ENCODE results near the gene FBXO44.

Gene FBXO44

DNA sequence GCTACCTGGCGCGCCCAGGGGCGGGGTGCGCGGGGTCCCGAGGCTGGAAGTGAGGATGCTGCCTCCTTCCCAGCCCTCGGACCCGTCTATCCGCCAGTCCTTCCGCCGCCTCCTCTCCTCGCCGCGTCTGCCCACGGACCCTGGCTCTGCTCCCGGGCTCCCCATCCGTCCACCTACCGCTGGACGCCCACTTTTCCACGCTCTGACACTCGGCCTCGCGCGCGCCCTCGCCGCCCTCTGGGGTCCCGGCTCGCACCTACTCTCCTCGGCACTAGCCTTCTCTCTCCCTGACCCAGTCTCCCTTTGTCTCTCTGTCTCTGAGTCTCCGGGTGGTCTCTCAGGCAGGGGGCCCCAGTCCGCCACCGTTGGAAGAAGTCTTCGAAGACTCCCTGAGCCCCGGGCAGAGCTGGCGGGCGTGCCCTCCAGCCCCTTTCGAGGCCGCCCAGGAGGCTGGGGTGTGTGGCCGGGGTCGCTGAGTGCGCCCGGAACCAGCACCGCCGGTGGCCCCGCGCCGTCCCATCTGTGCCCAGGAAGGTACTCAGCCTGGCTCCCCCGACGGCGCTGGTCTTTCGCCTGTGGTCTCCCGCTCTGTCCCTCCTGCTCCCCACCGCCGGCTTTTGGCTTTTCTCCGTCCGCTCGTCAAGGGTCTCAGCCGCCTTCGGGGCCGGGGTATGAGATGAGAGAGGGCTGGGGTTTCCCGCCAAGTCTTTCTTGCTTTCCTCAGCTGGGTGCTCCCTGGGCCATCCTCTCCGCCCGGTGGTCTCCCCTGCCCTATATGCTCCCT, 37.4 kb downstream of the FBXO44 start:
- no peak for DNase-seq

DNA sequence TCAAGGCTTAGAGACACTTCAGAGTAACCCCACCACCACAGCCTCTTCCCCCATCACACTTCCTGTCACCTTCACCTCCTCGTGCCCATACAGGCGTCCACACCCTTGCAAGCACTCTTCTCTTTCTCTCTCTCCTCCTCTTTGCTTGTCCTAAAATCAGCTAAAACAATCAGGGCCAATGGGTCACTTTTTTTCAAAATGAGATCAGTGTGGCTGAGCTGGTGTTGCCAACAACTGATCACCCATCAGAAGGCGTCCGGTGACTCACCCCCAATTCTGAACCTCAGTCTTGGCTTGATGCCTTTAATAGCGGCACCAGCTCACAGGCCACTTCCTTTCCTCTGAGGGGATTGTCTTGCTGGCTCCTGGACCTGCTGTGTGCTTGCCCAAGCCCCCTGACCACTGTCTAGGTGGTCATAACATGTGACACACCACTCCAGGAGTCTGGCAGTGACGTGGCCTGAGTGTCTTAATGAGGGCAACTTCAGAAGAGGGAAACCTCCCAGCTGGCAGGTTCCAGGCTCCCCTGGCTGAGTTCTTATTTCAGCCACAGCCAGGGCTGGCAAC, 38.4 kb downstream of the FBXO44 start:
- DNase-seq: peak; percentile 72

DNA sequence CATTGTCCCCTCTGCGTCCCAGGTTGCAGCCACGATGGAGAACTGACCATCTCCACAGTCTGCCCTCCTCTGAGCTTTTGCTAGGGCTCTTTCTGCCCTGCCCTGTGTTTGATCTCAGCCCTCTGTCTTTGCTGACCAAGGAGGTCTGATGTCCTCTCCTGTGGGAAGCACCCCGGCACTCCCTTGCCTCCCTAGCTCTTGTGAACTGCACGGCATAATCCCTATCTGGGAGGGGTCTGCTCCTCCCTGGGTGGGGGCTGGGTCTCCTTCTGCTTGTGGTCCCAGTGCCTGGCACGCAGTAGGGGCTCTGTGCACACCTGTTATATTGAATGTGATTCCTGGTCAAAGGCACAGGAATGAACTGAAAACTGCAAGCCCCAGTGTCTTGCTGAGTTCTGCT, 39.2 kb downstream of the FBXO44 start:
- DNase-seq: no peak

DNA sequence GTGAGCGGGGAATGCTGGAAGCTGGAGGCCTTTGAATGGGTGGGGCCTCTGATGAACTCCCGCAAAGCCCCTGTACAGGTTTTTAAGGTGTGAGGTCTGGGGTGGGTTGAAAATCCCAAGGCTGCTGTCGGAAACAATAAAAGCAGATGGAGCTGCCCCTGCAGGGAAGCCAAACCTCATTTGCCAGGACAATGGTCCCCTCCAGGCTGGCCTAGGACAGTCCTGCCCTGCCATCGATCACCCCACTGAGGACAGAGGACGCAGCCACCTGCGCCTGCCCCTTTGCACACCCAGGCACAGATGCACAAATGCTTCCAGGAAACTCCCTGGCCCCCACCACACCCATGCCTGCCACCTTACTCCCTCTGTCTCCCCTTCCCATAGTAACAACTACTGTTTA, 41.2 kb downstream of the FBXO44 start:
- DNase-seq: no peak

DNA sequence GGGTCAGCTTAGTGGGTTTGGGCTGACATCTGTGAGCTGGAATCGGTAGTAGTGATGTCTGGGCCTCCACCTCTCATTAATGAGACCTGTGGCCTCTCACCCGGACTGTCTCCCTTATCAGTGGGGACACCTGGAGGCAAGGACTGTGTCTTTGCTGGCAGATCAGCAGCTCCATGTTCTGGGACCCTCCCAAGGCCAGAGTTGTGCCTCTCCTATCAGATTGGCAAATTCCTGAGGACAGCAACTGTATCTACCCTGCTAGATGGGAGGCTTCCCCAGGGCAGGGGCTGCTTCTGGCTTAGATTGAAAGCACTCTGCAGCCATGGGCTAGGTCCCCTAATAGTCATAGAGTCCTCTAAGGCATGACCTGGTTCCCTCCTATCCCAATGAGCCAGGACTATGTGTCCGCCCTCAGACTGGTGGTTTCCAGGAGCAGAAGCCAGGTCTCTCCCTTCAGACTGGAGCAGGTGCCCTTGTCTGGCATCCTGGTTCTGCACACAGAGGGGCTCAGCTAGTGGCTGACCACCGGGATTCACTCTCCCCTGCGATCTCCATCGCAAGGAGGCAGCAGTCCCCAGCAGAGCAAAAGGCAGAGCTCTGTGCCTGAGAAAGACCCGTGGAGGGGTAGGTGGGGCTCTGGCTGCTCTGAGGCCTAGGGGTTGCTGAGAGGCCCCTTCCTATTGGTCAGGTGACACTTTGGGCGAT, 42.7 kb downstream of the FBXO44 start:
- DNase-seq: no peak

DNA sequence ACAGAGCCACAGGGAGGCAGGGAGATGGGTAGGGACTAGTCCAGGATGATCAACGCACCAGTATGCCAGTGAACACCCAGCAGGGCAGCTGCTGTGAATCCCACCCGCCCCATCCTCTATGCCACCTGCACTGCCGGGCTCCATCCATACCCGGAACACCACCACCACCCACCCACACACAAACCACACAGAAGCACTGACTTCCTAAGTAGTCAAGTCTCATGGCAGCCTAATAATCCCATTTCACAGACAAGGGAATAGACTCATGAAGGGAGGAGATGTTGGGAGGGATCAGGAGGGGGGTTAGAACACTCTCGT, 43.2 kb downstream of the FBXO44 start:
- no peak for DNase-seq

DNA sequence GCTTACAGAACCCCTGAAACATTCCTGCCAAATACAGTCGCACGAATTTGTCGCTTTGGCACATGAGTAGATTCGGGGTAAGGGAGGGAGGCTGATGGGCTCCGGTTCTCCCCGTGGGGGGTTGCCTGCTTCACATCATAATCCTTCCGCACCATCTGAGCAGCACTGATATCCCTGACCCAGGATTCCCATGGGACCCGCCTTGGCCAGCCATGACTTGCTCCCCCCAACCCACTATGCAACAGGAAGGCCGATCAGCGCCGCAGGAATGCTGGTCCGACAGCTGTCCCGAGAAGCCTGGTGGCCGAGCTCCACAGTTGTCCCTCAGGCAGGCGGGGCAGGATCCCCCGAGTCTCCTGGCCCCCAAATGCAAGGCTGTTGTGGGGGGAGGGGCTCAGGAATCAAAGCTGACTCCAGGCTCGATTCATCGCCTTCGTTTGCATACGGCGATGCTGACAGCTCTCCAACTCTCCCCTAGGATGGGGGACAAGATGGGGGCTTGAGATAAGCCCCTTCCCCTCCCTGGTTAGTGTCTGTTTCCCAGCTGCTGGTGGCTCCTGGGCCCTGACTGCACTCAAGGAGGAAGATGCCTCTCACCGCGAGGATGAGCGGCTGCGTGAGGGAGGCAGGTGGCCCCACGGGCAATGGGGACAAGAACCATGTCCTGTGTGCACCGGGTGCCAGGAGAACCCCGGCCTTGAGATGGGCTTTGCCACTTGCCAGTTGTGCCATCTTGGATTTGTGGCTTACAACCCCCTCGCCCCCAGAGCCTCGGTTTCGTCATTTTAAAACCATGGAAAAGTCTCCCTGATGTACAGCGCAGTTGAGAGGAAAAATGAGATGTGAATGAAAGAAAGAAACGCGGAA, 46.2 kb downstream of the FBXO44 start:
- DNase-seq: no peak

DNA sequence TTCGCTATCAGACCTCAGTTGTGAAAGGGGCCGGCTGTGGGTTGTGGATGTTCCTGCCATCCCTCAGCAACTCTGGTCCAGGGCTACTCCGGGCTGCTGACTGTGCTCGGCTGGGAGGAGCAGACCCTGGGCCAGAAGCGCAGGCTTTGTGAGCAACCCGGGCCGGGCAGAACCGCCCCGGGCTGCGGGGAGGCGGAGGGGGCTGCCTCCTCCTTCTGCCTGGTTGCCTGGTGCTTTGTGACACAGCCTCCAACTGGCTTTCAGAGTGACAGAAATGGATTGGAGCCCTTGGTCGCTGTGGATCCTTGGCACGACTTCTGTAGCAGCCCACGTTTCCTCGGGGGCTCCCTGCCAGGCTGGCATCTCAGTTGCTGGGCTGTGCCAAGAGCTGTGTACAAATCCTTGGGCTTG, 46.9 kb downstream of the FBXO44 start:
- no peak for DNase-seq

DNA sequence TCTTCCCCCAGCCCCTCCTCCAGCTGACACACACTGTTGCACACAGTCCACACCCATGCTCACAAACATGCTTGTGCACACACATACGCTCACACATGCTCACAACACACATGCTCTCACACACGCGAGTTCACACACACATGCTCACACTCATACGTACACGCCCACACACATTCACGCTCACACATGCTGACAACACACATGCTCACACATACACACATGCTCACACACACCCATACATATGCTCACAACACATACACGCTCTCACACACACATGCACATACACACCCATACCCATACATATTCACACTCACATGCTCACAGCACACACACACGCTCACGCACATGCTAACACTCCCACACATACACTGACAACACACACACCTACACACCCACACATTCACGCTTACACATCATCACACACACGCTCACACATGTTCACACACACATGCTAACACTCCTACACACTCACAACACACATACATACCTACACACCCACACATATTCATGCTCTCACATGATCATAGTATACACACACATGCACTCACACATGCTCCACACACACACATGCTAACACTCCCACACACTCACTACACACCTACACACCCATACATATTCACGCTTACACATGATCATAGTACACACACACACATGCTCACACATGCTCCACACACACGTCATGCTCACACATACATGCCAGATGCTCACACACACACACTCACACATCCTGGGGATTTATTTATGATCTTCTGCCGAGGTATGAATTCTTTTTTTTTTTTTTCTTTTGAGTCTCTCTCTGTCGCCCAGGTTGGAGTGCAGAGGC, 47.5 kb downstream of the FBXO44 start:
- no peak for DNase-seq

DNA sequence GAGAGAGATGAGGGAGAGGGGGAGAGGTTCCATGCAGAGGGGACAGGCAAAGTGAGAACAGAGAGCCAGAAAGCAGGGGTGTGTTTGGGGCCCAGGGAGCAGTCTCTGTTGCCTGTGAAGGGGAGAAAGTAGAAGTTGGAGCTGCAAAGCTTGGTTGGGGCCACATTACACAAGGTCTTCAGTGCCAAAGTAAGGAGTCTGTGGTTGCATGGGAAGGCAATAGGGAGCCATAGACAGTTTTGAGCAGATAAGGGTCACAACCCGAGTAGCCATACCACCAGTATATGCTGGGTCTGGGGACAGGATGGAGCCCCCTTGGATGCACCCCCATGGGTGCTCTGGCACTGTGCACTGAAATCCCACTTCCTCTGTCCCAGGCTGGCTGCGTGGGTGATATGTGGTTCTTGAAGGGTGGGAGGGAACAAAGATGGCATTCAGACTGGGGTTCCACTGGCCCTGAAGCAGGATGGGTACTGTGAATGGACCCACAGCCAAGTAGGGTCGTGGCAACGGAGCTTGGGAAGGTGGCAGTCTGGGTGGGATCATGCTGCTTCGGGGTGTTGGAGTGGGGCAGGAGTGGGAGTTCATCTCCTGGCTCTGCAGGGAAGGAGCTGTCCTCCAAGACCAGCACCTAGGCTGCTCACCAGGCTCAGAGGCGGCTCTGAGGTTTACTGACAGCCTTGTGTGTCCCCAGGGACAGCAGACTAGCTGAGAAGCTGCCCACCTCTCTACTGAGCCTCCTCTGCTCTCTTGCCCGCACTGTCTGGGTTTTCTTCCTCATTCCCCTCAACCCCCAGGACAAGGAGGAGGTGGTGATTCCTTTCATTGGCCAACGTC, 48.9 kb downstream of the FBXO44 start:
- DNase-seq: no peak

DNA sequence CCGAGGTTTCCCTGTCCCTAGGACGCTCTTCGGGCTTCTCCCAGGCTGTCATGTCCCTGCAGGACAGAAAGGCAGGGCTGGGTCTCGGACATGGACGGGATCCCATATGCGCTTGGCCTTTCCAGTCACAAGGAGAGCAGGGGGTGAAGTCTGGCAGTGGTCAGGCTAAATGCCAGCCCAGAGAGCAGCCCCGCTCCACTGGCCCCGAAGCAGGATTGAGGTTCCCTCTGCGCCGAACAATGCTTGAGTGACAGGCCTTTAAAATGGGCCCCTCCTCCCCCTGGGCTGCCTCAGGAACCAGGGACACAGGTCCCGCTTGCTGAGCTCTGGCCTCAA, 49.5 kb downstream of the FBXO44 start:
- DNase-seq: no peak

DNA sequence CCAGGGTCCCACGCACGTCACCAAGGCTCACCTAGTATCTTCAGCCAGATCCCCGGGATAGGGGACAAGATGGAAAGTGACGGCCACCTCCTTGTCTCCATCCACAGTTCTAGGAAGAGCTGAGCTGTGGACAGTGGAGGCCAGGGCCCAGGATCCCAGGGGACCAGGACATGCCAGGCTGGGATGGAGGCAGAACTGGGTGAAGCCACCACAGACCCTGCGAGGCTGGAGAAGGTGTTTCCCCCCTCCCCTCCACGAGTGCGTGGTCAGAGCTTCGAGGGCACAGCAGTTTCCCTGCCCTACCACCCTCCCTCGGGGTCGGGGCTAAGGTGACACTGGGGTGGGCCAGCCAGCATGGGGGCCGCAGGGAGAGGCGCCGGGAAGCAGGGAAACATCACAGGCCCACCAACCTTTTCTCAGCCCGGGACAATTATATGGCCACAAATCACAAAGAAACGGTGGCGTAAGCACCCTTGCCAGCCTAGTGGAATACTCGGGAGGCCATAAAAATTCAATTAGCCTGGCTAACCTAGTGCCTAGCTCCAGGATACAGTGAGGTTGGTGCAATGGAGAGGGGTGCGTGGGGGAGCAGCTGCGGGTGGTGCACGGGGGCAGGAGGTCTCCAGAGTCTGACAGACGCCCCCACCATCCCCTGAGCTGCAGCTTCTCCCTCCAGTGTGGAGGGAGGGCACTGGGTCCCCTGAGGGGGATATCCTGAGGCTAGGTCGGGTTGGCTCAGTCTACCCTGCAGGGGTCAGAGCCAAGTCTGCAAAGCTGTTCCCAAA, 50.2 kb downstream of the FBXO44 start:
- no peak for DNase-seq

DNA sequence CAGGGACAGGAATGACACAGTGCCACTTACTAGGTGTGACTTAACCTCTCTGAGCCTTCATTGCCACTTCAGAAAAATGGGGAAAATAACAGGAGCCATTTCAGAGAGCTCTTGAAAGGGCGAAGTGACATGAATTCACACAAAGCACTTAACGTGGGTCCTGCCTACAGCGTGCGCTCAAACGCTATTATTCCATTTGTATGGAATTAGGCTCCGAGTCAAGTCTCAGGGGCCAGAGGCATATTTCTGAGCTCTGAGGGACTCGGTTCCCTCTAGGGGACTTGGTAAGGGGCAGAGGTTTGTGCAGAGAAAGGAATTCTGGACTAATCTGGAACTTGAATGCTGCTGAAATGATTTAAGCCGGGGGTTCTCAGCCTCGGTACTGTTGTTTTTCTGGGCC, 50.9 kb downstream of the FBXO44 start:
- DNase-seq: no peak

DNA sequence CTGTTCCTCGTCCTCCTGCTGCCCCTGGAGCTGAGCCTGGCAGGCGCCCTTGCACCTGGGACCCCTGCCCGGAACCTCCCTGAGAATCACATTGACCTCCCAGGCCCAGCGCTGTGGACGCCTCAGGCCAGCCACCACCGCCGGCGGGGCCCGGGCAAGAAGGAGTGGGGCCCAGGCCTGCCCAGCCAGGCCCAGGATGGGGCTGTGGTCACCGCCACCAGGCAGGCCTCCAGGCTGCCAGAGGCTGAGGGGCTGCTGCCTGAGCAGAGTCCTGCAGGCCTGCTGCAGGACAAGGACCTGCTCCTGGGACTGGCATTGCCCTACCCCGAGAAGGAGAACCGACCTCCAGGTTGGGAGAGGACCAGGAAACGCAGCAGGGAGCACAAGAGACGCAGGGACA, 51.6 kb downstream of the FBXO44 start:
- no peak for DNase-seq

DNA sequence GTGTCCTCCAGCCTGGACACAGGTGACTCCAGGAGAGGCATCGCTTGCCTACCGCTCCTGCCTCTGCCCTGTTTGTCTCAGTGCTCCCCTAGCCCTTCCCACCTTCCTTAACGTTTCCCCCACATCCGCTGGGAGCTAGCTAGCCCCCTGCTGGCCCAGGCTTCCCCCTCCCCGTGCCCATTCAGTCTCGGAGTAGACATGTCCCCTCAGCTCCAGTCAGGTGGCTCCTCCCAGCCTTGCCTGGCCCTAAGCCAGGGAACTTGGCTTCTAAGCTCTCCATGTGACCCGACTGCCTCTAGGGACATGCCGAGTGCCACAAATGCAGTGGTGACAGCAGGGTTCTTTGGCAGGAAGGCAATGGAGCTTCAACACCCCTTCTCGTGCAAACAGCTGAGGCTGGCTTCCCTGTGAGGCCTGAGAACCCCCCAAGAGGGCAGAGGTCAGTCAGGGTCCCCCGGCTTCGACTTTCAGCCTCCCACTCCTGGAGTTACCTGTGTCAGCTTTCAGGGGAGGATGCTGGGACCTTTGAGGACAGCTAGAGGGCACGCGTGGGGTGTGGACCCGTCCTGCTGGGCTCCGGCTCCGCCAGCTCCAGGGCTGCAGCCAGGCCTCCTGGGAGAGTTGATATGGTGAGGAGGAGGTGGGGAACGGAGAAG, 53.1 kb downstream of the FBXO44 start:
- no peak for DNase-seq

DNA sequence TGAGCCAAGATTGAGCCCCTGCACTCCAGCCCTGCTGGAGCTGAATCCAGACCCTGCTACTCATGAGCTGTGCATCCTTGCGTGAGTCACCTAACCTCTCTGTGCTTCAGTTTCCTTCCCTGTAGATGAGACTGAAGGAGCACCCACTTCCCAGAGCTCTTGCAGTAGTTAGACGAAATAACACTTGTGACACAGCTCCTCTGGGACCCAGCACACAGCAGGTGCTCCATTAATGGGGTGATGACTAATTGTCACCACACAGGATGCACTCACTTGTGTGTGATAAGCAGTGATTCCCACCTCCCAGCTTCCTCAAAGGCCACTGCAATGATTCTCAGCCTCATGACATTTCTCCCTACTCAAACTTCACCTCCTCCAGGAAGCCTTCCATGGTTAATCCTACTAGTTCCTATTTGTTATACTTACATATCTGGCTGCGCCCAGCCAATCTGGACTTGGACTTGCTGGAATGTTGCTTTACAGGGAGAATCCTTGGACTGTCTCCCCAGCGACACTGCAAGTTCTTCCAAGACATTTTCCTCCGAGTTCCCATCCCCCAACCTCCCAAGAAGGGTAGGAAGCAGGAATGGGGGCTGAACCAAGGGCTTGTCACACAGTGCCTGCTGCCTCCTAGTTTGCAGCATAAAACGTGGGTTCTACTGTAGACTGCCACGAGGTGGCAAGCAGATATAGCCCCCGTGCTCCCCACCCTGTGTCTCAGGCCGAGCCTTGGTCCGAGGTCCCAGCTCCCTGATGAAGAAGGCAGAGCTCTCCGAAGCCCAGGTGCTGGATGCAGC, 54.1 kb downstream of the FBXO44 start:
- no peak for DNase-seq

DNA sequence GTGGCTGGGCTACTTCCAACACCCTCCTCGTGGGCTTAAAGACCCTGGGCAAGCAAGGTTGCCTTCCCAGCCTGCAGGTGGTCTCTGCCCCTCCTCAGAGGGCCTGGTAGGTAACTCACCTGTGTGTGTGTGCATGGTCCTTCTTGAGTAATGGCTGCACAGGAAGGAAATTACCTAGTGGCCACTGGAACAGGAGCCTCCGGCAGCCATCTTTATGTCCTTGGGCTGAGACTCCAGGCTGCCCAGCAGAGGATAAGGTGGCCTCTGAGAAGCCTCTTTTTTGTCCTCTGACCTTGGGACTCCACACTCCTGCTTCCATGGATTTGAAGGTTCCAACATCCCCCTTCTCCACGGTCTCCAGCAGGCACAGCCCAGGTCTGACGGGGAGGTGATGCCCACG, 56.8 kb downstream of the FBXO44 start:
- no peak for DNase-seq

DNA sequence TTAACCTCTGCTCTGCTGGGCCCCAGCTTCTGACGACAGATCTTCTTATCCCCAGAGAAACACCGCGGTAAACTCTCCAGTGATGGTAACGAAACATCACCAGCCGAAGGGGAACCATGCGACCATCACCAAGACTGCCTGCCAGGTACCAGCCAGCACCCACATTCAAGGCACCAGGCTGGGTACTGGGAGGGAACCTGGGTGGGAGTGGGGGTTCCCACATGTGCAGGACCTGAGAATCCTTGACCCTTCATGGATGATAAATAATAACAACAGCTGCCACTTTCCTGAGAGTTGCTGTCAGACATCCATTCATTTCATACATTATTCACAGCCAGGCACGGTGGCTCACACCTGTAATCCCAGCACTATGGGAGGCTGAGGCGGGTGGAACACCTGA, 57.6 kb downstream of the FBXO44 start:
- no peak for DNase-seq
